ENCODE results near the gene NXN. TPM values are rescaled to one million over a fixed set of nuclear protein-coding genes. Genes with fewer than 3 reads are reported as not detected.
"Not testable (repeated sequence)": the region's sequence is repeated elsewhere in the genome, so short reads cannot be mapped to it uniquely, and the experiment has no call there.

The NXN gene
- total and polyA plus RNA-seq, 2 donors: 54.2 to 81.2 TPM

- no peaks in the 10 kb centered on the region for H3K4me1 ChIP-seq (ENCODE audit: insufficient read depth)
- DNase-seq (ENCODE audit: extremely low spot score): no peak
- peak overlapping the region; percentile 76 for H3K27ac ChIP-seq (ENCODE audit: low read depth)
- H3K4me3 ChIP-seq (ENCODE audit: low read depth, low read length): no peak overlapping the region
- H3K36me3 ChIP-seq (ENCODE audit: insufficient read depth): no peaks in the 10 kb centered on the region
- 62% methylated on average over 25 of the region's 25 CpGs for WGBS
Measured at GRCh38 chr17:850086-850850, 129.3 kb downstream of the NXN start.

- Histone ChIP-seq H3K36me3 (ENCODE audit: insufficient read depth) (no peaks in the 10 kb centered on the region), H3K4me3 (ENCODE audit: low read depth, low read length) (no peak overlapping the region), H3K27ac (ENCODE audit: low read depth) (no peak overlapping the region), H3K4me1 (ENCODE audit: insufficient read depth) (no peaks in the 10 kb centered on the region)
- DNase-seq (ENCODE audit: extremely low spot score): no peak
- WGBS: 69% methylated on average over 11 of the region's 11 CpGs
Measured at GRCh38 chr17:848402-848801, 131.2 kb downstream of the NXN start.

- Histone ChIP-seq H3K36me3 (ENCODE audit: insufficient read depth) (no peaks in the 10 kb centered on the region), H3K4me3 (ENCODE audit: low read depth, low read length) (no peak overlapping the region), H3K4me1 (ENCODE audit: insufficient read depth) (no peaks in the 10 kb centered on the region), H3K27ac (ENCODE audit: low read depth) (no peak overlapping the region)
- DNase-seq (ENCODE audit: extremely low spot score): no peak
- 21% methylated on average over 32 of the region's 32 CpGs for WGBS
Measured at GRCh38 chr17:846901-847843, 132.4 kb downstream of the NXN start.

- Histone ChIP-seq H3K4me3 (ENCODE audit: low read depth, low read length) (no peak overlapping the region), H3K4me1 (ENCODE audit: insufficient read depth) (no peaks in the 10 kb centered on the region), H3K36me3 (ENCODE audit: insufficient read depth) (no peaks in the 10 kb centered on the region), H3K27ac (ENCODE audit: low read depth) (no peak overlapping the region)
- no peak for DNase-seq (ENCODE audit: extremely low spot score)
- WGBS: 80% methylated on average over 33 of the region's 33 CpGs
Measured at GRCh38 chr17:841313-841712, 138.3 kb downstream of the NXN start.

GRCh38 chr17:838486-838885 lies 141.1 kb downstream of the NXN start:
- no peaks in the 10 kb centered on the region for H3K4me1 ChIP-seq (ENCODE audit: insufficient read depth)
- H3K36me3 ChIP-seq (ENCODE audit: insufficient read depth): no peaks in the 10 kb centered on the region
- 62% methylated on average over 11 of the region's 11 CpGs for WGBS
- no peak overlapping the region for H3K27ac ChIP-seq (ENCODE audit: low read depth)
- H3K4me3 ChIP-seq (ENCODE audit: low read depth, low read length): no peak overlapping the region
- DNase-seq (ENCODE audit: extremely low spot score): no peak

- WGBS: 32% methylated on average over 9 of the region's 9 CpGs
- Histone ChIP-seq H3K4me1 (ENCODE audit: insufficient read depth) (no peaks in the 10 kb centered on the region), H3K27ac (ENCODE audit: low read depth) (no peak overlapping the region), H3K36me3 (ENCODE audit: insufficient read depth) (no peaks in the 10 kb centered on the region), H3K4me3 (ENCODE audit: low read depth, low read length) (no peak overlapping the region)
- DNase-seq (ENCODE audit: extremely low spot score): no peak
Measured at GRCh38 chr17:836151-836550, 143.4 kb downstream of the NXN start.

- H3K4me3 ChIP-seq (ENCODE audit: low read depth, low read length); H3K36me3 ChIP-seq (ENCODE audit: insufficient read depth); H3K4me1 ChIP-seq (ENCODE audit: insufficient read depth); H3K27ac ChIP-seq (ENCODE audit: low read depth); DNase-seq (ENCODE audit: extremely low spot score): not testable (repeated sequence)
- 11% methylated on average over 4 of the region's 27 CpGs for WGBS
Measured at GRCh38 chr17:835721-836120, 143.9 kb downstream of the NXN start.

- H3K36me3 ChIP-seq (ENCODE audit: insufficient read depth): no peaks in the 10 kb centered on the region
- no peaks in the 10 kb centered on the region for H3K4me1 ChIP-seq (ENCODE audit: insufficient read depth)
- 21% methylated on average over 9 of the region's 9 CpGs for WGBS
- DNase-seq (ENCODE audit: extremely low spot score): no peak
- no peak overlapping the region for H3K4me3 ChIP-seq (ENCODE audit: low read depth, low read length)
- H3K27ac ChIP-seq (ENCODE audit: low read depth): no peak overlapping the region
Measured at GRCh38 chr17:835263-835662, 144.3 kb downstream of the NXN start.

GRCh38 chr17:834136-834535 lies 145.4 kb downstream of the NXN start:
- no peak overlapping the region for H3K27ac ChIP-seq (ENCODE audit: low read depth)
- 80% methylated on average over 6 of the region's 6 CpGs for WGBS
- H3K36me3 ChIP-seq (ENCODE audit: insufficient read depth): no peaks in the 10 kb centered on the region
- no peaks in the 10 kb centered on the region for H3K4me1 ChIP-seq (ENCODE audit: insufficient read depth)
- H3K4me3 ChIP-seq (ENCODE audit: low read depth, low read length): no peak overlapping the region
- DNase-seq (ENCODE audit: extremely low spot score): no peak

- H3K4me3 ChIP-seq (ENCODE audit: low read depth, low read length): no peak overlapping the region
- no peak overlapping the region for H3K27ac ChIP-seq (ENCODE audit: low read depth)
- no peaks in the 10 kb centered on the region for H3K4me1 ChIP-seq (ENCODE audit: insufficient read depth)
- H3K36me3 ChIP-seq (ENCODE audit: insufficient read depth): no peaks in the 10 kb centered on the region
- no peak for DNase-seq (ENCODE audit: extremely low spot score)
- WGBS: 90% methylated on average over 7 of the region's 7 CpGs
Measured at GRCh38 chr17:830950-831349, 148.6 kb downstream of the NXN start.

GRCh38 chr17:830381-830780 lies 149.2 kb downstream of the NXN start:
- H3K36me3 ChIP-seq (ENCODE audit: insufficient read depth): no peaks in the 10 kb centered on the region
- WGBS: 76% methylated on average over 19 of the region's 19 CpGs
- no peaks in the 10 kb centered on the region for H3K4me1 ChIP-seq (ENCODE audit: insufficient read depth)
- no peak for DNase-seq (ENCODE audit: extremely low spot score)
- peak overlapping the region; percentile 66 for H3K27ac ChIP-seq (ENCODE audit: low read depth)
- no peak overlapping the region for H3K4me3 ChIP-seq (ENCODE audit: low read depth, low read length)

- not testable (repeated sequence) for H3K27ac ChIP-seq (ENCODE audit: low read depth); H3K4me1 ChIP-seq (ENCODE audit: insufficient read depth); H3K4me3 ChIP-seq (ENCODE audit: low read depth, low read length); DNase-seq (ENCODE audit: extremely low spot score); H3K36me3 ChIP-seq (ENCODE audit: insufficient read depth)
- WGBS: 62% methylated on average over 3 of the region's 3 CpGs
Measured at GRCh38 chr17:829614-830013, 150.0 kb downstream of the NXN start.

- Histone ChIP-seq H3K27ac (ENCODE audit: low read depth) (no peak overlapping the region), H3K4me1 (ENCODE audit: insufficient read depth) (no peaks in the 10 kb centered on the region), H3K36me3 (ENCODE audit: insufficient read depth) (no peaks in the 10 kb centered on the region), H3K4me3 (ENCODE audit: low read depth, low read length) (no peak overlapping the region)
- WGBS: 81% methylated on average over 5 of the region's 5 CpGs
- no peak for DNase-seq (ENCODE audit: extremely low spot score)
Measured at GRCh38 chr17:828761-829160, 150.8 kb downstream of the NXN start.

- H3K27ac ChIP-seq (ENCODE audit: low read depth): no peak overlapping the region
- no peak overlapping the region for H3K4me3 ChIP-seq (ENCODE audit: low read depth, low read length)
- H3K4me1 ChIP-seq (ENCODE audit: insufficient read depth): no peaks in the 10 kb centered on the region
- H3K36me3 ChIP-seq (ENCODE audit: insufficient read depth): no peaks in the 10 kb centered on the region
- WGBS: 89% methylated on average over 21 of the region's 21 CpGs
- no peak for DNase-seq (ENCODE audit: extremely low spot score)
Measured at GRCh38 chr17:826778-827177, 152.8 kb downstream of the NXN start.

All from urinary bladder (tissue), 4 donors.